K562 (cell line): ENCODE results near the gene HCST. TPM values are rescaled to one million over a fixed set of nuclear protein-coding genes. Genes with fewer than 3 reads are reported as not detected.

Experiments used
- ATAC-seq: fragments of 200-7000 bp; cut with Tn5 transposase; 3 replicates; pipeline ENCODE4 v1.9.1; 2020; ENCODE audit warnings: moderate library complexity
- BruUV-seq: library from RNA; stranded (reverse); fragments of 400-500 nt; replicated peaks from 2 replicates; lab custom pipeline; 2021; lab: Mats Ljungman, UMichigan
- CTCF ChIA-PET: fragments of 300-600 bp; formaldehyde crosslinking; extraction: SDS; loops from one replicate; lab custom pipeline; 2021; ENCODE audit warnings: low intra/inter-chr PET ratio; lab: Yijun Ruan, JAX
- POLR2A ChIA-PET: fragments of 300-600, 350-650 bp; sonication (Branson Sonifier 250); formaldehyde crosslinking; extraction: SDS; loops from one replicate; lab custom pipeline; 2021; ENCODE audit warnings: antibody characterized with exemption, inconsistent platforms; lab: Yijun Ruan, JAX
- DNase-seq, 4 experiments: peaks; one replicate each; pipeline versions ENCODE4 v3.0.0 to v3.0.0-alpha.2; 2011 to 2018; ENCODE audit warnings: low spot score in 3 of 4, mixed read lengths in 3 of 4; ENCODE audit errors: extremely low read depth in 1 of 4
- FAIRE-seq: peaks from 2 replicates; lab custom pipeline; 2011; peaks lifted over from hg19 to GRCh38; lab: Jason Lieb, UNC
- H2AFZ ChIP-seq: 2 replicates; pipeline ENCODE4 v1.6.0; 2011; ENCODE audit warnings: low read depth, low read length, control low read depth, inconsistent platforms
- H3K27ac ChIP-seq: fragments of 200-600 bp; 3 replicates; pipeline ENCODE4 v1.8.0; 2011; ENCODE audit warnings: low read depth, mild to moderate bottlenecking, control low read depth, inconsistent platforms, low read length, moderate library complexity, mixed read lengths; ENCODE audit errors: extremely low read depth
- H3K27me3 ChIP-seq, 2 experiments: fragments of 300-600 bp in 1 of 2; 2 replicates in 1 of 2; 3 replicates in 1 of 2; pipeline versions ENCODE4 v1.6.0 to v1.8.0; 2011; ENCODE audit warnings: inconsistent platforms in 2 of 2, low read length in 2 of 2, mild to moderate bottlenecking in 1 of 2, mixed read lengths in 1 of 2, moderate library complexity in 1 of 2; ENCODE audit not compliant: control insufficient read depth in 2 of 2, insufficient read depth in 2 of 2
- H3K36me3 ChIP-seq: fragments of 300-600 bp; 3 replicates; pipeline ENCODE4 v1.8.0; 2011; ENCODE audit warnings: mild to moderate bottlenecking, low read length, inconsistent platforms; ENCODE audit not compliant: control insufficient read depth, insufficient read depth
- H3K4me1 ChIP-seq, 2 experiments: fragments of 200-600 bp in 1 of 2; replicated peaks in 1 of 2; 2 replicates in 1 of 2; 3 replicates in 1 of 2; pipeline versions ENCODE4 v1.5.1 to v1.8.0; 2011; ENCODE audit warnings: inconsistent platforms in 2 of 2, low read length in 2 of 2, mild to moderate bottlenecking in 1 of 2, mixed read lengths in 1 of 2, moderate library complexity in 1 of 2; ENCODE audit not compliant: control insufficient read depth in 2 of 2, insufficient read depth in 2 of 2
- H3K4me2 ChIP-seq: 2 replicates; pipeline ENCODE4 v1.6.1; 2011; ENCODE audit warnings: low read length, control low read depth, inconsistent platforms, mixed read lengths; ENCODE audit not compliant: insufficient read depth
- H3K4me3 ChIP-seq: fragments of 200-600 bp; sonication (generic), shearing (Covaris generic); 2 replicates; pipeline ENCODE4 v1.5.1; 2016; ENCODE audit warnings: control low read depth, inconsistent platforms
- H3K79me2 ChIP-seq: fragments of 200-600 bp; 3 replicates; pipeline ENCODE4 v1.8.0; 2011; ENCODE audit warnings: low read length, inconsistent platforms; ENCODE audit not compliant: control insufficient read depth, insufficient read depth
- H3K9ac ChIP-seq, 2 experiments: 2 replicates each; pipeline versions ENCODE4 v1.6.0 to v1.6.1; 2011; ENCODE audit warnings: low read depth in 2 of 2, low read length in 2 of 2, control low read depth in 1 of 2, inconsistent platforms in 1 of 2, mild to moderate bottlenecking in 1 of 2, mixed read lengths in 1 of 2; ENCODE audit not compliant: insufficient read depth in 1 of 2
- H3K9me1 ChIP-seq: one replicate; pipeline ENCODE4 v1.6.0; 2011; ENCODE audit warnings: inconsistent platforms, mild to moderate bottlenecking, low read length, moderate library complexity; ENCODE audit not compliant: control insufficient read depth, insufficient read depth
- H3K9me3 ChIP-seq: replicated peaks from 2 replicates; pipeline ENCODE4 v1.5.1; 2011; ENCODE audit warnings: low read depth, low read length, inconsistent platforms; ENCODE audit not compliant: control insufficient read depth, insufficient read depth
- H4K20me1 ChIP-seq: replicated peaks from 2 replicates; pipeline ENCODE4 v1.6.1; 2011; ENCODE audit warnings: low read length, inconsistent platforms, mixed read lengths; ENCODE audit not compliant: control insufficient read depth, insufficient read depth
- ARNT ChIP-seq, 2 experiments: fragments of 450-650 bp; IDR thresholded peaks; 2 replicates each; pipeline ENCODE4 v1.6.1; 2016; ENCODE audit warnings: mild to moderate bottlenecking in 1 of 2
- CBX3 ChIP-seq, 2 experiments: IDR thresholded peaks; 1 replicate in 1 of 2; 2 replicates in 1 of 2; pipeline ENCODE4 v1.6.1; 2012; ENCODE audit warnings: inconsistent platforms in 2 of 2, low read length in 2 of 2, borderline replicate concordance in 1 of 2, control low read depth in 1 of 2
- ETV5 ChIP-seq: sonication (generic); formaldehyde crosslinking; IDR thresholded peaks from 2 replicates; pipeline ENCODE4 v1.4.0; 2020; ENCODE audit warnings: low read depth, mild to moderate bottlenecking, missing genetic modification reagents
- GABPA ChIP-seq: fragments of 200-800 bp; sonication (Bioruptor generic); conservative IDR thresholded peaks from 2 replicates; pipeline ENCODE4 v1.6.1; 2016; ENCODE audit warnings: low read depth, missing genetic modification characterization, missing compliant biosample characterization
- ID3 ChIP-seq, 2 experiments: fragments of 250-450 bp in 1 of 2; fragments of 450-650 bp in 1 of 2; sonication (Bioruptor Pico) in 1 of 2; IDR thresholded peaks; 2 replicates each; pipeline versions ENCODE4 v1.6.1 to v1.8.0; 2016 to 2021; ENCODE audit warnings: mild to moderate bottlenecking in 2 of 2, moderate library complexity in 2 of 2, missing compliant biosample characterization in 1 of 2, missing genetic modification characterization in 1 of 2
- KAT7 ChIP-seq: sonication (generic); formaldehyde crosslinking; IDR thresholded peaks from 2 replicates; pipeline ENCODE4 v1.8.0; 2022; ENCODE audit warnings: missing genetic modification reagents, mild to moderate bottlenecking, borderline replicate concordance
- KHSRP ChIP-seq: fragments of 450-650 bp; IDR thresholded peaks from 2 replicates; pipeline ENCODE4 v1.6.1; 2017
- MTA2 ChIP-seq: fragments of 450-650 bp; IDR thresholded peaks from 2 replicates; pipeline ENCODE4 v1.6.1; 2016; ENCODE audit warnings: low read depth
- MYNN ChIP-seq, 2 experiments: sonication (generic); formaldehyde crosslinking in 1 of 2; IDR thresholded peaks; 2 replicates each; pipeline versions ENCODE4 v1.5.0 to v1.6.1; 2016 to 2020; ENCODE audit warnings: antibody characterized with exemption in 1 of 2, missing genetic modification reagents in 1 of 2
- POU5F1 ChIP-seq: fragments of 150-350 bp; IDR thresholded peaks from 2 replicates; pipeline ENCODE4 v1.6.1; 2014; ENCODE audit warnings: borderline replicate concordance, low read length, low read depth, mild to moderate bottlenecking; ENCODE audit not compliant: partially characterized antibody
- ZC3H11A ChIP-seq: IDR thresholded peaks from 2 replicates; pipeline ENCODE4 v1.6.1; 2012; ENCODE audit warnings: low read depth, low read length, improper control_type of control experiment
- ZFP91 ChIP-seq: sonication (generic); formaldehyde crosslinking; IDR thresholded peaks from 2 replicates; pipeline ENCODE4 v1.8.0; 2022; ENCODE audit warnings: mild to moderate bottlenecking, missing genetic modification reagents
- ZNF146 ChIP-seq: IDR thresholded peaks from one replicate; pipeline ENCODE4 v1.6.1; 2018; ENCODE audit warnings: missing compliant biosample characterization; ENCODE audit not compliant: unreplicated experiment
- ZNF354B ChIP-seq: fragments of 250-450 bp; sonication (Bioruptor Pico); IDR thresholded peaks from 2 replicates; pipeline ENCODE4 v1.4.0; 2020
- ZNF395 ChIP-seq: fragments of 200-800 bp; sonication (Bioruptor generic); IDR thresholded peaks from 2 replicates; pipeline ENCODE4 v1.6.1; 2017; ENCODE audit warnings: missing genetic modification characterization, missing compliant biosample characterization
- ZNF699 ChIP-seq: fragments of 250-450 bp; sonication (Bioruptor Pico); IDR thresholded peaks from 2 replicates; pipeline ENCODE4 v1.8.0; 2021; ENCODE audit warnings: mild to moderate bottlenecking, moderate library complexity; ENCODE audit not compliant: insufficient replicate concordance
- WGBS: fragments of 100-300 bp; shearing (Covaris generic); methylation state at CpG from one replicate; pipeline ENCODE4 v1.1.6; 2016; ENCODE audit warnings: low coverage, mixed read lengths; ENCODE audit not compliant: insufficient coverage; ENCODE audit errors: missing lambda C conversion rate; 5-methylcytosine and 5-hydroxymethylcytosine counted together
- in situ Hi-C: fragments of 300-500 bp; cut with MboI; formaldehyde crosslinking; loops from 4 replicates; pipeline ENCODE4 v1.15.0; 2018; ENCODE audit warnings: inconsistent platforms, mixed read lengths
- intact Hi-C: fragments of 100-400 bp; cut with micrococcal nuclease; formaldehyde crosslinking; loops from 2 replicates; pipeline ENCODE4 v1.14.2; 2022
- polyA plus RNA-seq, 8 experiments: library from polyadenylated mRNA; depleted of rRNA in 4 of 8; stranded (reverse) in 5 of 8; unstranded in 3 of 8; fragments of >200 nt; fragmentation: Nextera tagmentation in 2 of 8; fragmentation: Illumina TruSeq in 1 of 8; extraction: Ambion mirVana in 2 of 8; extraction: Trizol in 1 of 8; gene quantifications; 2 replicates each; pipeline versions ENCODE4 v1.2.1 to v1.2.3, GENCODE V29; 2011 to 2014; ENCODE audit warnings: inconsistent platforms in 1 of 8, missing spikeins in 1 of 8
- total RNA-seq, 7 experiments: library from RNA; depleted of rRNA in 6 of 7; stranded (reverse); fragments of >200 nt in 6 of 7; fragmentation: Illumina TruSeq in 2 of 7; extraction: Trizol in 2 of 7; gene quantifications; 2 replicates each; pipeline versions ENCODE4 v1.2.1 to v1.2.3, GENCODE V29; 2011 to 2021; ENCODE audit warnings: low replicate concordance in 1 of 7

Gene HCST
- total and polyA plus RNA-seq, 9 of the 15 experiments (the other 6 are each of a cell fraction or from before 2014, with no cell fraction given) = 0.29 to 1.9 (median 0.95) TPM; not detected in 2

GRCh38 chr19:35871611-35872010, 30.7 kb upstream of the HCST start:
- no TSS peak for BruUV-seq
- intact Hi-C loops = no loop called here
- Histone ChIP-seq H4K20me1 (peaks cover 8% of the 10 kb centered on the region; the same call in 1 of the 2 replicates), H3K4me1 (peaks cover 20 to 45% of the 10 kb centered on the region in 2 experiments), H3K9ac (no peak overlapping the region), H3K4me2 (no peak overlapping the region), H3K79me2 (no peaks in the 10 kb centered on the region), H3K27ac (no peak overlapping the region), H3K27me3 (peaks cover 4 to 9% of the 10 kb centered on the region in 2 experiments; a peak in 3 of 5 replicates), H2AFZ (no peak overlapping the region), H3K9me1 (no peaks in the 10 kb centered on the region), H3K9me3 (no peaks in the 10 kb centered on the region), H3K4me3 (no peak overlapping the region), H3K36me3 (no peaks in the 10 kb centered on the region)
- in situ Hi-C loops = no loop called here
- WGBS = 40% methylated on average over 10 of the region's 12 CpGs
- CTCF ChIA-PET = no interaction called here
- no peak for TF ChIP-seq ETV5 (CRISPR knock-in tag)
- TF ChIP-seq MTA2 = no peak
- TF ChIP-seq KHSRP = no peak
- no peak for TF ChIP-seq ZNF699 (CRISPR knock-in tag)
- TF ChIP-seq ZNF146 = no peak
- no peak for TF ChIP-seq ZFP91
- TF ChIP-seq GABPA (tag) = no peak
- TF ChIP-seq MYNN (IDR thresholded peaks at IDR 0.05) = no peak
- no peak for TF ChIP-seq MYNN (CRISPR knock-in tag; IDR thresholded peaks at IDR 0.05)
- TF ChIP-seq ZNF395 = no peak
- TF ChIP-seq KAT7 = no peak
- TF ChIP-seq ARNT (IDR thresholded peaks at IDR 0.05) = no peak
- TF ChIP-seq ZC3H11A = no peak
- TF ChIP-seq ZNF354B (CRISPR knock-in tag) = no peak
- no peak for TF ChIP-seq CBX3 (IDR thresholded peaks at IDR 0.05; ENCODE audit: borderline replicate concordance in 1 of 2, low read length in 2 of 2)
- no peak for TF ChIP-seq ID3 (CRISPR knock-in tag; IDR thresholded peaks at IDR 0.05)
- TF ChIP-seq ID3 (tag; IDR thresholded peaks at IDR 0.05) = no peak
- TF ChIP-seq POU5F1 = no peak
- FAIRE-seq (no peak), DNase-seq (no peak), ATAC-seq (no peak)
- POLR2A ChIA-PET = interaction anchor here (1.0 kb wide), 1 partner anchor 12 kb away, joined by 3 read pairs; no protein-coding TSS in a partner anchor
